Upper lobe of left lung (tissue), 4 donors: ENCODE data around the gene WNT2B.

Experiments used
- CTCF ChIP-seq, 6 experiments: fragments of 450-650 bp in 4 of 6; fragments of 200-600 bp in 2 of 6; sonication (generic) in 2 of 6; IDR thresholded peaks; one replicate each; pipeline ENCODE4 v1.5.1; 2016 to 2019; ENCODE audit warnings: antibody characterized with exemption in 6 of 6
- EP300 ChIP-seq, 4 donors: sonication (generic); formaldehyde crosslinking; IDR thresholded peaks; one replicate each; pipeline ENCODE4 v1.5.1; 2017; ENCODE audit warnings: antibody characterized with exemption in 4 of 4, control low read depth in 2 of 4
- POLR2AphosphoS5 ChIP-seq, 2 donors: sonication (generic); formaldehyde crosslinking; IDR thresholded peaks; one replicate each; pipeline ENCODE4 v1.5.1; 2017; ENCODE audit warnings: antibody characterized with exemption in 2 of 2

- peak; percentile 65 to 81 (median 76) for TF ChIP-seq CTCF (IDR thresholded peaks at IDR 0.05)
- peak in 1 of 2 donors; percentile 39 for TF ChIP-seq POLR2AphosphoS5 (IDR thresholded peaks at IDR 0.05)
- TF ChIP-seq EP300 (IDR thresholded peaks at IDR 0.05), result no peak
Measured at GRCh38 chr1:112501810-112502641, 6.7 kb upstream of the WNT2B start.
